GM12873 (cell line): ENCODE results near the gene FGFR2.

Source experiments
- TF ChIP-seq, protein P1 (sequence below): IDR thresholded peaks from 2 replicates; pipeline ENCODE4 v1.5.1; 2012; ENCODE audit warnings: low read depth, mild to moderate bottlenecking, moderate library complexity, low read length, control low read depth; ENCODE audit not compliant: insufficient read depth; ENCODE audit errors: missing control alignments

The FGFR2 gene

DNA sequence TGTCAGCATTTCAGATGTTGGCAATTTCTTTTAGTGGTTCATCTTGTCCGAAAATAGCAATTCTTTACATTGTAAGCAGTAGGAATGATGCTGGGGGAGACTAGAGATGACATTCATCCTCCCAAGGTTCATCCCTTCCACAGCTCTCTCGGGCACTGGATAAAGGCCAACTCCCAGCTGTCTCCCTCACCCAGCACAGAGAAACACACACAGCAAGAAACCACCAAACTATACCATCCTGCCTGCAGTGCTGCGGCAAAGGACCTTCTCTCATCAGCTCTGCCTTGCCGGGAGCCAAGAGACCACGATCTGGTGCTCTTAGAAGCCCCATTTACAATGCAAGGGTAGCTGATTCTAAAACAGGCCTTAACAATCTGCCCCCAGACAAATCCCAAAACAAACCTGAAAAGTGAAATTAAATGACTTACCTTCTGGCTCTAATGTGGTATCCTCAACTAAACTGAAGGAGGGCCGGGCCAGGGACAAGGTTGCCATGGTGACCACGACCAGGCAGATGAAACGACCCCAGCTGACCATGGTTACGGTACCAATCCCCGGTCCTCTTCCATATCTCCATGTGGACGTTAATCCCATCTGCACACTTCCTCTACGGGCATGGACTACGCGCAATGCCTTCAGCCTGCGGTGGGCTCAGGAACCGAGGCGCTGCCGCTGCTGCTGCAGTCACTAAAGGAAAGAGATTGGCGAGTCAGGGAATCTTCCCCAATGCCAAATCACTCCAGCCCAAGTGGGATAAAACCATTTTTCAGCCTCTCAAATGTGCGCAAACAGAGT lies 4.8 kb downstream of the FGFR2 start:
- TF ChIP-seq, protein P1, sequence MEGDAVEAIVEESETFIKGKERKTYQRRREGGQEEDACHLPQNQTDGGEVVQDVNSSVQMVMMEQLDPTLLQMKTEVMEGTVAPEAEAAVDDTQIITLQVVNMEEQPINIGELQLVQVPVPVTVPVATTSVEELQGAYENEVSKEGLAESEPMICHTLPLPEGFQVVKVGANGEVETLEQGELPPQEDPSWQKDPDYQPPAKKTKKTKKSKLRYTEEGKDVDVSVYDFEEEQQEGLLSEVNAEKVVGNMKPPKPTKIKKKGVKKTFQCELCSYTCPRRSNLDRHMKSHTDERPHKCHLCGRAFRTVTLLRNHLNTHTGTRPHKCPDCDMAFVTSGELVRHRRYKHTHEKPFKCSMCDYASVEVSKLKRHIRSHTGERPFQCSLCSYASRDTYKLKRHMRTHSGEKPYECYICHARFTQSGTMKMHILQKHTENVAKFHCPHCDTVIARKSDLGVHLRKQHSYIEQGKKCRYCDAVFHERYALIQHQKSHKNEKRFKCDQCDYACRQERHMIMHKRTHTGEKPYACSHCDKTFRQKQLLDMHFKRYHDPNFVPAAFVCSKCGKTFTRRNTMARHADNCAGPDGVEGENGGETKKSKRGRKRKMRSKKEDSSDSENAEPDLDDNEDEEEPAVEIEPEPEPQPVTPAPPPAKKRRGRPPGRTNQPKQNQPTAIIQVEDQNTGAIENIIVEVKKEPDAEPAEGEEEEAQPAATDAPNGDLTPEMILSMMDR: no peak

- TF ChIP-seq, protein P1: peak; percentile 3
Observed at GRCh38 chr10:121592155-121592890, 5.9 kb downstream of the FGFR2 start.

GRCh38 chr10:121591186-121591585 lies 7.1 kb downstream of the FGFR2 start:
- TF ChIP-seq, protein P1: no peak

DNA sequence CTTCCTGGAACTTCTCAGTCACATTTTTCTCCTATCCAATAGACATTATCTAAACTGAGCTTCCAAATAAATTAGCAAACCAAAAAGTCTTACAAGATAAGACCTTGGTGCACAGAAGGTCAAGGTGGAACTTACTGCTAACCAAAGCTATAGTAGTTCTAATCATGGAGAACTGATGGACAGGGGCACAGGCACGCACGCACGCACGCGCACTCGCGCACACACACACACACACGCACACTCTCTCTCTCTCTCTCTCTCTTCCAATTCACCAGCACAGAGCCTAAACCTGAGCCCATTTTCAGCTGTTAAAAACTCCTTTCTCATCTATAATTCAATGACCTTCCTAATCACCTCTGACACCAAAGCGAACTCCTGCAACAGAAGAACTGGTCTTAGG lies 7.5 kb downstream of the FGFR2 start:
- TF ChIP-seq, protein P1: no peak

DNA sequence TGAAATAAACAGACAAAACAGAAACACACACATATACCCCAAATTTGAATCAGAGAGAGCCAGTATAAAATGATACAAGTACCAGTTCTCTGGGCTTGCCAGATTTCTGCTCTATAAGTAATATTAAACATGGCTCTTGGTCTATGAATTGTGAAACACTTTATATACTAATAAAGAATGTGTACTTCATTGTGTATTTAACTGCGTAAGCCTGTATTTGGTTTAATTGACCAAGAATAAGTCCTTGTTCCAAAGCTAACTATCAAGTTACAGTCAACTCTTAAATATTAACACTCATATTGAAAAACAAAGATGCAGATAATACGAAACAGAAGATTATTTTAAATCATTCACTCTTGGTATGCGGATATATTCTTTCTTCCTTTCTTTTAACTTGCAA lies 8.7 kb downstream of the FGFR2 start:
- TF ChIP-seq, protein P1: no peak

- TF ChIP-seq, protein P1: no peak
Observed at GRCh38 chr10:121583857-121584256, 14.4 kb downstream of the FGFR2 start.

GRCh38 chr10:121583258-121583657 lies 15.0 kb downstream of the FGFR2 start:
- TF ChIP-seq, protein P1: no peak
